GM12801 (cell line): ENCODE data around the gene RXFP4.

Experiments
- TF ChIP-seq, protein P1 (sequence below): IDR thresholded peaks from one replicate; pipeline ENCODE4 v1.5.1; 2011; ENCODE audit warnings: control low read depth; ENCODE audit not compliant: insufficient read length; ENCODE audit errors: extremely low read depth

Gene RXFP4

DNA sequence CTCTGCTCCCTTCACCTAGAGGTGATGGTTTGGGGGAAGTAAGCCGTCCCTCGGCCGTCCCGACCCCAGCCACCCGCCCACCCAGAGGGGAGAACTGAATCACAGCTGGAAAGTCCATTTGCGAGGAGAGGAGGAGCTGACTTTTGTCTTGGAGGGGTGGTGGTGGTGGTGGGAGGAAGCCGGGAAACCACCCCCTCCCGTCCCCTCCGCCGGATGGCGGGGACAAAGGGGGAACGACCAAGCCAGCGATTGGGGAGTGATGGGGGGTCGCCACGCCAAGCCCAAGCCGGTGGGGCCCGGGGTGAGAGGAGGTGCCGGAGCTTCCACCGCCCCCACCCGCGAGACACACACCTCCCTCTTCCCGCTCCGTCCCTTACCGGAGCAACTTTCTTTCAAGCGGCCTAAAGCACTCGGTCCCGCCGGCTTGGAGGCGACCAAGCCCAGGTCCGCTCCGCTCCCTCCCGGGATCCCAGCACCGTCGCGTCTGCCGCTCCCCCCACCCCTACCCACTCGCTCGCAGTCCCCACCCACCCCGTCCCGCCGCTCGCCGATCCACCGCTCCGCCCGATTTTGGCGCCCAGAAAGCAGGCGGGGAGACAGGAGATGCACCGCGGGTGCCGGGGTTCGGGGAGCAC, 36.4 kb downstream of the RXFP4 start:
- TF ChIP-seq, protein P1, sequence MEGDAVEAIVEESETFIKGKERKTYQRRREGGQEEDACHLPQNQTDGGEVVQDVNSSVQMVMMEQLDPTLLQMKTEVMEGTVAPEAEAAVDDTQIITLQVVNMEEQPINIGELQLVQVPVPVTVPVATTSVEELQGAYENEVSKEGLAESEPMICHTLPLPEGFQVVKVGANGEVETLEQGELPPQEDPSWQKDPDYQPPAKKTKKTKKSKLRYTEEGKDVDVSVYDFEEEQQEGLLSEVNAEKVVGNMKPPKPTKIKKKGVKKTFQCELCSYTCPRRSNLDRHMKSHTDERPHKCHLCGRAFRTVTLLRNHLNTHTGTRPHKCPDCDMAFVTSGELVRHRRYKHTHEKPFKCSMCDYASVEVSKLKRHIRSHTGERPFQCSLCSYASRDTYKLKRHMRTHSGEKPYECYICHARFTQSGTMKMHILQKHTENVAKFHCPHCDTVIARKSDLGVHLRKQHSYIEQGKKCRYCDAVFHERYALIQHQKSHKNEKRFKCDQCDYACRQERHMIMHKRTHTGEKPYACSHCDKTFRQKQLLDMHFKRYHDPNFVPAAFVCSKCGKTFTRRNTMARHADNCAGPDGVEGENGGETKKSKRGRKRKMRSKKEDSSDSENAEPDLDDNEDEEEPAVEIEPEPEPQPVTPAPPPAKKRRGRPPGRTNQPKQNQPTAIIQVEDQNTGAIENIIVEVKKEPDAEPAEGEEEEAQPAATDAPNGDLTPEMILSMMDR = no peak

DNA sequence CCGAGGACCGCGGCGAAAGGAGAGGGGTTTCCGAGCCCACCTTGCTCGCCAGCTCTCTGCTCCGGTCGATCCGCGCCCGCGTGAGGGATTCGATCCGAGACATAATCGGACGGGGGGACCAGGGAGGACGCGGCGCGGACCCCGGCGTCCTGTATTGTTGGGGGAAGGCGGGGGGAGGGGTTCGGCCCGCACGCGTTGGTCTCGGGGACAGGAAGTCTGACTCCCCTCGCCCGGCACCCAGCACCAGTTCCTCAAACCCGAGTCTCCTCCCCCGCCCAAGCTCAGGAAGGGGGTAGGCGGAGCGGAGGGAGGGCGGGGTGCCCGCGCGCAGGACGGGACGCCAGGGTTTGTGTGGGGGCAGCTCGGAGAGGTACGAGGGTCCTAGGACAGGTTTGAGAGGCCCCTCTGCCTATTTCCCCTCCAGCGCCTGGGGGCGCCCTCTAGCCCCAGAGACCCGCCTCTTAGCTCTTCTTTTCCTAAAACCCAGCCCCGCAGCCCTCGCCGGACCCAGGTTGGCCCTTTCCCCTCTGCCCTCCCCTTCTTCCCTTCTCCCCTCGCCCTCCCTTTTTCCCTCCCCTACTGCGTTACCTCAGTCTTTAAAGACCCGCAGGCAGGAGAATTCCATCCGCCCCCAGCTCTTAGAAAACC, 37.0 kb downstream of the RXFP4 start, which contains the start of gene ARHGEF2:
Gene ARHGEF2 (minus strand): TSS at position 223 of the 648 bp plus-strand sequence. CDS start 120 bp downstream, at position 103.
- TF ChIP-seq, protein P1 = no peak

GRCh38 chr1:155978973-155979429, 37.6 kb downstream of the RXFP4 start:
- TF ChIP-seq, protein P1 = no peak

GRCh38 chr1:155979597-155980343, 38.3 kb downstream of the RXFP4 start:
- TF ChIP-seq, protein P1 = no peak

- TF ChIP-seq, protein P1 = no peak
These were observed 40.0 kb downstream of the RXFP4 start for GRCh38 chr1:155981266-155982088.

DNA sequence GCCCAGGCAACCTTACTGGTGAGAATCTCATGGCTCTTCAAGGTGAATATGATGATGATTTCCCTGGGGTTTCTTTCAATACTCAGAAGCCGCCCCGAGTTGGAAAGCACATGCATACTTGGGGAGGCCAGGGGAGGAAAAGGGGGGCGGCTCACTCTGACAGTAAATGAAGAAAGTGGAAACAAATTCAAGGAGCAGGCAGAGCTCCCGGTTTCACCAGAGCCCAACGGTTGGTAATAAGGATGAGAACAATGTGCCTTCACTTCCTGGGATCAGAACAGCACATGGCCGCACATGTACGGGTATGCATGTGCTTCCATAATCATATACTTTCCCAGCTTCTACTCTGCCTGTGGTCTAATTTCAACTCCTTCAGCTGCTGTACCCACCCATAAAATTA, 40.7 kb downstream of the RXFP4 start:
- TF ChIP-seq, protein P1 = no peak
